Mesothelial cell of epicardium (in vitro differentiated cells): ENCODE data around the gene FAM124B. TPM values are rescaled to one million over a fixed set of nuclear protein-coding genes. Genes with fewer than 3 reads are reported as not detected.

Source experiments
- DNase-seq, 2 experiments: peaks; one replicate each; pipeline ENCODE4 v3.0.0; 2021; ENCODE audit warnings: low spot score in 2 of 2; ENCODE audit not compliant: unreplicated experiment in 2 of 2
- H3K27ac Mint-ChIP-seq: 2 replicates; pipeline ENCODE4 v1.8.0; 2021; ENCODE audit warnings: mixed read lengths
- H3K27me3 Mint-ChIP-seq: 2 replicates; pipeline ENCODE4 v1.8.0; 2021; ENCODE audit warnings: low read depth, mixed read lengths
- H3K36me3 Mint-ChIP-seq: 2 replicates; pipeline ENCODE4 v1.8.0; 2021; ENCODE audit warnings: mixed read lengths
- H3K4me1 Mint-ChIP-seq: 2 replicates; pipeline ENCODE4 v1.8.0; 2021; ENCODE audit warnings: mixed read lengths
- H3K4me3 Mint-ChIP-seq: 2 replicates; pipeline ENCODE4 v1.8.0; 2021; ENCODE audit warnings: mild to moderate bottlenecking, moderate library complexity, mixed read lengths
- H3K9me3 Mint-ChIP-seq: 2 replicates; pipeline ENCODE4 v1.8.0; 2021; ENCODE audit warnings: mixed read lengths
- total RNA-seq: library from RNA; stranded (reverse); gene quantifications from 3 replicates; pipeline ENCODE4 v1.2.1, GENCODE V29; 2021
- TF ChIP-seq, protein P1 (sequence below): fragments of 200-600 bp; sonication (generic); IDR thresholded peaks from one replicate; pipeline ENCODE4 v1.5.0; 2021; ENCODE audit warnings: antibody characterized with exemption; ENCODE audit not compliant: unreplicated experiment

Gene FAM124B
- total RNA-seq, 1 donor from 2014 or later = not detected

DNA sequence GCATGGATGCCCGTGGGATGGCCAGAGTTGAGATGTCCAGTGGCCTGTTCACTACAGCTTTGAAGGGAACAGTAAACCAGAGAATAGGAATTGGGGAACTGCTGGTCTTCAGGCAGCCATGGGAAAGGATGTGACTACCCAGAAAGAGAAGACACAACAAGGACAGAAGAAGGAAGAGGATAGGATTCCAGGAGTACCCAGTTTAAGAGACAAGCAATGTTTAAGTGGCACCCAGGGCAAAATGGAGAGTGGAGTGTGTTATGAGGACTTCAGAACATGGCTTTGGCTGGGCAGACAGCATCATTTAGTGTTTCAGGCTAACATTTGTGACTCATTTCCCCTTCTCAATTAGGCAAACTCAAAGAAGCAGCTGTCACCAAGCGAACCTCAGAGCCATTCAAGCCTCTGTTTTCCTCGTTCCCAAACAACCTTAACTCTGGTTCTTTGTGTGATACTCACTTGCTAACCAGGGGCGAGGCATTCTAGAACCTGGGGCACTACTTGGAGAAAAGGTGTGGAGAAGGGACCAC, 4.0 kb upstream of the FAM124B start:
- Mint-ChIP-seq H3K27ac (no peak overlapping the region), H3K36me3 (no peaks in the 10 kb centered on the region), H3K27me3 (no peaks in the 10 kb centered on the region), H3K4me3 (no peak overlapping the region), H3K9me3 (peaks cover 9% of the 10 kb centered on the region), H3K4me1 (peaks cover 3% of the 10 kb centered on the region)
- no peak for DNase-seq
- TF ChIP-seq, protein P1, sequence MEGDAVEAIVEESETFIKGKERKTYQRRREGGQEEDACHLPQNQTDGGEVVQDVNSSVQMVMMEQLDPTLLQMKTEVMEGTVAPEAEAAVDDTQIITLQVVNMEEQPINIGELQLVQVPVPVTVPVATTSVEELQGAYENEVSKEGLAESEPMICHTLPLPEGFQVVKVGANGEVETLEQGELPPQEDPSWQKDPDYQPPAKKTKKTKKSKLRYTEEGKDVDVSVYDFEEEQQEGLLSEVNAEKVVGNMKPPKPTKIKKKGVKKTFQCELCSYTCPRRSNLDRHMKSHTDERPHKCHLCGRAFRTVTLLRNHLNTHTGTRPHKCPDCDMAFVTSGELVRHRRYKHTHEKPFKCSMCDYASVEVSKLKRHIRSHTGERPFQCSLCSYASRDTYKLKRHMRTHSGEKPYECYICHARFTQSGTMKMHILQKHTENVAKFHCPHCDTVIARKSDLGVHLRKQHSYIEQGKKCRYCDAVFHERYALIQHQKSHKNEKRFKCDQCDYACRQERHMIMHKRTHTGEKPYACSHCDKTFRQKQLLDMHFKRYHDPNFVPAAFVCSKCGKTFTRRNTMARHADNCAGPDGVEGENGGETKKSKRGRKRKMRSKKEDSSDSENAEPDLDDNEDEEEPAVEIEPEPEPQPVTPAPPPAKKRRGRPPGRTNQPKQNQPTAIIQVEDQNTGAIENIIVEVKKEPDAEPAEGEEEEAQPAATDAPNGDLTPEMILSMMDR = no peak

GRCh38 chr2:224405412-224405811, 3.5 kb upstream of the FAM124B start:
- Mint-ChIP-seq H3K4me3 (no peak overlapping the region), H3K27ac (no peak overlapping the region), H3K36me3 (no peaks in the 10 kb centered on the region), H3K9me3 (peaks cover 6% of the 10 kb centered on the region), H3K27me3 (no peaks in the 10 kb centered on the region), H3K4me1 (peaks cover 3% of the 10 kb centered on the region)
- DNase-seq = no peak
- TF ChIP-seq, protein P1 = no peak

- Mint-ChIP-seq H3K36me3 (no peaks in the 10 kb centered on the region), H3K9me3 (peaks cover 6% of the 10 kb centered on the region), H3K27me3 (no peaks in the 10 kb centered on the region), H3K4me1 (peaks cover 3% of the 10 kb centered on the region), H3K27ac (no peak overlapping the region), H3K4me3 (no peak overlapping the region)
- TF ChIP-seq, protein P1 = no peak
- DNase-seq = no peak
Observed at GRCh38 chr2:224404796-224405195, 2.9 kb upstream of the FAM124B start.

GRCh38 chr2:224403657-224404056, 1.8 kb upstream of the FAM124B start:
- H3K9me3 Mint-ChIP-seq = peaks cover 6% of the 10 kb centered on the region
- no peak overlapping the region for H3K27ac Mint-ChIP-seq
- no peak overlapping the region for H3K4me3 Mint-ChIP-seq
- H3K36me3 Mint-ChIP-seq = no peaks in the 10 kb centered on the region
- DNase-seq = no peak
- TF ChIP-seq, protein P1 = no peak
- H3K27me3 Mint-ChIP-seq = no peaks in the 10 kb centered on the region
- H3K4me1 Mint-ChIP-seq = peaks cover 3% of the 10 kb centered on the region

- H3K9me3 Mint-ChIP-seq = peaks cover 12% of the 10 kb centered on the region
- TF ChIP-seq, protein P1 = no peak
- H3K4me3 Mint-ChIP-seq = no peak overlapping the region
- DNase-seq = no peak
- no peaks in the 10 kb centered on the region for H3K27me3 Mint-ChIP-seq
- peaks cover 3% of the 10 kb centered on the region for H3K4me1 Mint-ChIP-seq
- H3K27ac Mint-ChIP-seq = no peak overlapping the region
- no peaks in the 10 kb centered on the region for H3K36me3 Mint-ChIP-seq
Observed at GRCh38 chr2:224400886-224401632, 848 bp downstream of the FAM124B start.
